GM13977 (cell line): ENCODE measurements around the gene HIGD2A.

Experiments used
- DNase-seq: peaks from one replicate; pipeline ENCODE4 v3.0.0; 2012; ENCODE audit warnings: low spot score
- in situ Hi-C: fragments of 300-500 bp; cut with MboI; formaldehyde crosslinking; loops from one replicate; pipeline ENCODE4 v1.12.0; 2022; ENCODE audit warnings: low sequenced_read_pairs, low pct_unique_long_range_greater_than_20kb, mixed read lengths, inconsistent platforms; ENCODE audit not compliant: unreplicated experiment
- TF ChIP-seq, protein P1 (sequence below): IDR thresholded peaks from 2 replicates; pipeline ENCODE4 v1.5.1; 2012; ENCODE audit warnings: mild to moderate bottlenecking, control low read depth; ENCODE audit not compliant: insufficient read depth; ENCODE audit errors: extremely low read depth, missing control alignments

The HIGD2A gene

DNA sequence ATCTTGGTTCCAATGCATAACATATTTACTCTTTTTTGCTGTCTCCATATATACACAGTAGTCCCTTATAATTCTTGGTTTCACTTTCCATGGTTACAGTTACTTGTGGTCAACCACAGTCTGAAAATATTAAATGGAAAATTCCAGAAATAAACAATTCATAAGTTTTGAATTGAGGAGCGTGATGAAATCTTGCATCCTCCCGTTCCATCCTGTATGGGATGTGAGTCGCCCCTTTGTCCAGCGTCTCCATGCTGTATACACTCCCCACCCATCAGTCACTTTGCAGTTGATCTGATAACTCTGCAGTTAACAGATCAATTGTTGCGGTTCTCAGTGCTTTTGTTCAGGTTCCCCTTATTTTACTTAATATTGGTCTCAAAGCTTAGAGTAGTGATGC is 48.1 kb downstream of the HIGD2A start:
- TF ChIP-seq, protein P1, sequence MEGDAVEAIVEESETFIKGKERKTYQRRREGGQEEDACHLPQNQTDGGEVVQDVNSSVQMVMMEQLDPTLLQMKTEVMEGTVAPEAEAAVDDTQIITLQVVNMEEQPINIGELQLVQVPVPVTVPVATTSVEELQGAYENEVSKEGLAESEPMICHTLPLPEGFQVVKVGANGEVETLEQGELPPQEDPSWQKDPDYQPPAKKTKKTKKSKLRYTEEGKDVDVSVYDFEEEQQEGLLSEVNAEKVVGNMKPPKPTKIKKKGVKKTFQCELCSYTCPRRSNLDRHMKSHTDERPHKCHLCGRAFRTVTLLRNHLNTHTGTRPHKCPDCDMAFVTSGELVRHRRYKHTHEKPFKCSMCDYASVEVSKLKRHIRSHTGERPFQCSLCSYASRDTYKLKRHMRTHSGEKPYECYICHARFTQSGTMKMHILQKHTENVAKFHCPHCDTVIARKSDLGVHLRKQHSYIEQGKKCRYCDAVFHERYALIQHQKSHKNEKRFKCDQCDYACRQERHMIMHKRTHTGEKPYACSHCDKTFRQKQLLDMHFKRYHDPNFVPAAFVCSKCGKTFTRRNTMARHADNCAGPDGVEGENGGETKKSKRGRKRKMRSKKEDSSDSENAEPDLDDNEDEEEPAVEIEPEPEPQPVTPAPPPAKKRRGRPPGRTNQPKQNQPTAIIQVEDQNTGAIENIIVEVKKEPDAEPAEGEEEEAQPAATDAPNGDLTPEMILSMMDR = no peak
- in situ Hi-C loops = no loop called here
- no peak for DNase-seq

DNA sequence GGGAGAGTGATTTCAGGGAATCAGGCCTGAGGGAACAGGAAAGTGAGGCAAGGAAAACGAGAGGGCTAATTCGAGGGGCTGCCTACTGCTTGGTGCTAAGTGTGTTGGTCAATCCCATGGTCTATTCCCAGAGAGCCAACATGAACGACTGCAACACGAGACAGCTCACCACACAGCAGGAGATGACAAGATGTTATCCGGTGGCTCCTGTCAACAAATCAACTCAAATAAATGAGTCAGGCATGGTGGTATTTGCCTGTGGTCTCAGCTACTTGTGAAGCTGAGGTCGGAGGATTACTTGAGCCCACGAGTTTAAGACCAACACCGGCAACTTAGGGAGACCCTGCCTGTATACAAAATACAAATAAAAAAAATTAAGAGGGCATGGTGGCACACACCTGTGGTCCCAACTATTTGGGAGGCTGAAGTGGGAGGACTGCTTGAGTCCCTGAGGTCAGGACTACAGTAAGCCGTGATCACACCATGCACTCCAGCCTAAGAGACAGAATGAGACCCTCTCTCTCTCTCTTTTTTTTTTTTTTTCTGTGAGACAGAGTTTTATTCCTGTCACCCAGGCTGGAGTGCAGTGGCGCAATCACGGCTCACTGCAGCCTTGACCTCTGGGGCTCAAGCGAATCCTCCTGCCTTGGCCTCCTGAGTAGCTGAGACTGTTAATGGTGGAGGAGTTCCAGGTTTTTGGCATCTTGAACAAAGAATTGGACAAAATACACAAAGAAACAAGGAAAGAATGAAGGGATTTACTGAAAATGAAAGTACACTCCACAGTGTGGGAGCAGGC is 50.6 kb downstream of the HIGD2A start:
- TF ChIP-seq, protein P1 = no peak
- no peak for DNase-seq
- in situ Hi-C loops = no loop called here
